Activated T-cell treated with anti-CD3 and anti-CD28 coated beads, Interleukin-2, amount 50 U/mL, for 4 hours (primary cell): ENCODE results near the gene DOCK10. TPM values are rescaled to one million over a fixed set of nuclear protein-coding genes. Genes with fewer than 3 reads are reported as not detected.
A peak's percentile ranks its signal among the peaks of the same experiment; 100 is the strongest.

Experiments used
- ATAC-seq, 2 donors: fragments of 200-7000 bp; cut with Tn5 transposase; one replicate each; pipeline ENCODE4 v1.10.0; 2021
- DNase-seq: peaks from one replicate; pipeline ENCODE4 v3.0.0-alpha.2; 2020
- H3K27me3 Mint-ChIP-seq: one replicate; pipeline ENCODE4 v1.8.0; 2021; ENCODE audit warnings: low read depth, mixed read lengths
- H3K36me3 Mint-ChIP-seq: one replicate; pipeline ENCODE4 v1.8.0; 2022; ENCODE audit warnings: mixed read lengths; ENCODE audit not compliant: insufficient read depth
- H3K4me1 Mint-ChIP-seq: one replicate; pipeline ENCODE4 v1.8.0; 2021; ENCODE audit warnings: low read depth, mixed read lengths
- H3K4me3 Mint-ChIP-seq: one replicate; pipeline ENCODE4 v1.8.0; 2021; ENCODE audit warnings: mild to moderate bottlenecking, moderate library complexity, mixed read lengths
- H3K9me3 Mint-ChIP-seq: one replicate; pipeline ENCODE4 v1.8.0; 2021; ENCODE audit warnings: mixed read lengths
- total RNA-seq, 3 donors: library from RNA; stranded (reverse); gene quantifications; one replicate each; pipeline ENCODE4 v1.2.1, GENCODE V29; 2021

DOCK10 gene
- total RNA-seq: 100 to 1,000 TPM; 173 to 222 (median 219) TPM

GRCh38 chr2:225041851-225042799, at the start of gene DOCK10:
Gene DOCK10, minus strand, starts transcription at chr2:225042468. Its CDS starts 94 bp downstream, at chr2:225042374.
- Mint-ChIP-seq H3K27me3 (no peaks in the 10 kb centered on the region), H3K4me1 (peaks cover 51% of the 10 kb centered on the region), H3K36me3 (no peaks in the 10 kb centered on the region), H3K9me3 (no peaks in the 10 kb centered on the region), H3K4me3 (peak within 1 kb of the TSS; percentile 98)
- peak; percentile 77 for DNase-seq
- peak; percentile 41 to 44 for ATAC-seq

GRCh38 chr2:225091336-225091735, 49.1 kb upstream of the DOCK10 start:
- peaks cover 4% of the 10 kb centered on the region for H3K4me1 Mint-ChIP-seq
- DNase-seq: no peak
- H3K27me3 Mint-ChIP-seq: no peaks in the 10 kb centered on the region
- no peak for ATAC-seq
- peaks cover 4% of the 10 kb centered on the region for H3K9me3 Mint-ChIP-seq
- no peak overlapping the region for H3K4me3 Mint-ChIP-seq
- no peaks in the 10 kb centered on the region for H3K36me3 Mint-ChIP-seq

GRCh38 chr2:225090746-225091145, 48.5 kb upstream of the DOCK10 start:
- ATAC-seq (no peak), DNase-seq (no peak)
- no peaks in the 10 kb centered on the region for H3K27me3 Mint-ChIP-seq
- no peaks in the 10 kb centered on the region for H3K36me3 Mint-ChIP-seq
- H3K4me1 Mint-ChIP-seq: peaks cover 4% of the 10 kb centered on the region
- H3K9me3 Mint-ChIP-seq: peaks cover 4% of the 10 kb centered on the region
- no peak overlapping the region for H3K4me3 Mint-ChIP-seq

GRCh38 chr2:225086915-225087314, 44.6 kb upstream of the DOCK10 start:
- peaks cover 4% of the 10 kb centered on the region for H3K4me1 Mint-ChIP-seq
- H3K9me3 Mint-ChIP-seq: no peaks in the 10 kb centered on the region
- peaks cover 1% of the 10 kb centered on the region for H3K27me3 Mint-ChIP-seq
- peak overlapping the region; percentile 1 for H3K4me3 Mint-ChIP-seq
- ATAC-seq (no peak), DNase-seq (no peak)
- no peaks in the 10 kb centered on the region for H3K36me3 Mint-ChIP-seq

GRCh38 chr2:225086439-225086838, 44.2 kb upstream of the DOCK10 start:
- no peak for ATAC-seq
- no peak for DNase-seq
- no peaks in the 10 kb centered on the region for H3K9me3 Mint-ChIP-seq
- peaks cover 1% of the 10 kb centered on the region for H3K27me3 Mint-ChIP-seq
- H3K36me3 Mint-ChIP-seq: no peaks in the 10 kb centered on the region
- H3K4me1 Mint-ChIP-seq: peaks cover 4% of the 10 kb centered on the region
- H3K4me3 Mint-ChIP-seq: no peak overlapping the region

- no peak for ATAC-seq
- no peak for DNase-seq
- Mint-ChIP-seq H3K4me3 (no peak overlapping the region), H3K27me3 (peaks cover 1% of the 10 kb centered on the region), H3K36me3 (no peaks in the 10 kb centered on the region), H3K4me1 (peaks cover 4% of the 10 kb centered on the region), H3K9me3 (no peaks in the 10 kb centered on the region)
Measured at GRCh38 chr2:225083276-225083675, 41.0 kb upstream of the DOCK10 start.

GRCh38 chr2:225076125-225076524, 33.9 kb upstream of the DOCK10 start:
- peaks cover 7% of the 10 kb centered on the region for H3K4me1 Mint-ChIP-seq
- H3K9me3 Mint-ChIP-seq: no peaks in the 10 kb centered on the region
- H3K27me3 Mint-ChIP-seq: no peaks in the 10 kb centered on the region
- no peak overlapping the region for H3K4me3 Mint-ChIP-seq
- DNase-seq (no peak), ATAC-seq (no peak)
- H3K36me3 Mint-ChIP-seq: no peaks in the 10 kb centered on the region

- ATAC-seq (no peak), DNase-seq (no peak)
- no peaks in the 10 kb centered on the region for H3K36me3 Mint-ChIP-seq
- peaks cover 7% of the 10 kb centered on the region for H3K4me1 Mint-ChIP-seq
- no peaks in the 10 kb centered on the region for H3K9me3 Mint-ChIP-seq
- no peaks in the 10 kb centered on the region for H3K27me3 Mint-ChIP-seq
- no peak overlapping the region for H3K4me3 Mint-ChIP-seq
Measured at GRCh38 chr2:225074919-225075681, 32.8 kb upstream of the DOCK10 start.

GRCh38 chr2:225074366-225074765, 32.1 kb upstream of the DOCK10 start:
- no peaks in the 10 kb centered on the region for H3K36me3 Mint-ChIP-seq
- no peak overlapping the region for H3K4me3 Mint-ChIP-seq
- ATAC-seq: no peak
- no peaks in the 10 kb centered on the region for H3K9me3 Mint-ChIP-seq
- DNase-seq: no peak
- peaks cover 7% of the 10 kb centered on the region for H3K4me1 Mint-ChIP-seq
- H3K27me3 Mint-ChIP-seq: no peaks in the 10 kb centered on the region

- no peak for DNase-seq
- ATAC-seq: no peak
- H3K4me3 Mint-ChIP-seq: no peak overlapping the region
- no peaks in the 10 kb centered on the region for H3K36me3 Mint-ChIP-seq
- peaks cover 7% of the 10 kb centered on the region for H3K4me1 Mint-ChIP-seq
- no peaks in the 10 kb centered on the region for H3K27me3 Mint-ChIP-seq
- H3K9me3 Mint-ChIP-seq: peaks cover 5% of the 10 kb centered on the region
Measured at GRCh38 chr2:225073198-225073597, 30.9 kb upstream of the DOCK10 start.

GRCh38 chr2:225072444-225072843, 30.2 kb upstream of the DOCK10 start:
- H3K36me3 Mint-ChIP-seq: no peaks in the 10 kb centered on the region
- DNase-seq: no peak
- H3K27me3 Mint-ChIP-seq: no peaks in the 10 kb centered on the region
- no peak for ATAC-seq
- peaks cover 7% of the 10 kb centered on the region for H3K4me1 Mint-ChIP-seq
- H3K4me3 Mint-ChIP-seq: no peak overlapping the region
- peaks cover 11% of the 10 kb centered on the region for H3K9me3 Mint-ChIP-seq

GRCh38 chr2:225070811-225071210, 28.5 kb upstream of the DOCK10 start:
- H3K4me1 Mint-ChIP-seq: peaks cover 16% of the 10 kb centered on the region
- no peaks in the 10 kb centered on the region for H3K27me3 Mint-ChIP-seq
- H3K36me3 Mint-ChIP-seq: no peaks in the 10 kb centered on the region
- DNase-seq (no peak), ATAC-seq (no peak)
- H3K9me3 Mint-ChIP-seq: peaks cover 15% of the 10 kb centered on the region
- no peak overlapping the region for H3K4me3 Mint-ChIP-seq

- Mint-ChIP-seq H3K4me1 (peaks cover 18% of the 10 kb centered on the region), H3K4me3 (no peak overlapping the region), H3K36me3 (no peaks in the 10 kb centered on the region), H3K27me3 (no peaks in the 10 kb centered on the region), H3K9me3 (peaks cover 15% of the 10 kb centered on the region)
- no peak for DNase-seq
- ATAC-seq: no peak
Measured at GRCh38 chr2:225069966-225070365, 27.7 kb upstream of the DOCK10 start.

- H3K4me1 Mint-ChIP-seq: peaks cover 22% of the 10 kb centered on the region
- no peak for DNase-seq
- no peaks in the 10 kb centered on the region for H3K27me3 Mint-ChIP-seq
- no peaks in the 10 kb centered on the region for H3K36me3 Mint-ChIP-seq
- ATAC-seq: no peak
- no peak overlapping the region for H3K4me3 Mint-ChIP-seq
- H3K9me3 Mint-ChIP-seq: peaks cover 15% of the 10 kb centered on the region
Measured at GRCh38 chr2:225069477-225069876, 27.2 kb upstream of the DOCK10 start.
